Midbrain (tissue), 1 donor: ENCODE data around the gene ZNF771.
A peak's percentile ranks its signal among the peaks of the same experiment; 100 is the strongest.
"Not testable (repeated sequence)": the region's sequence is repeated elsewhere in the genome, so short reads cannot be mapped to it uniquely, and the experiment has no call there.

Experiments used
- DNase-seq: peaks from one replicate; lab custom pipeline; 2025; lab: John Stamatoyannopoulos, UW

ZNF771 gene

DNA sequence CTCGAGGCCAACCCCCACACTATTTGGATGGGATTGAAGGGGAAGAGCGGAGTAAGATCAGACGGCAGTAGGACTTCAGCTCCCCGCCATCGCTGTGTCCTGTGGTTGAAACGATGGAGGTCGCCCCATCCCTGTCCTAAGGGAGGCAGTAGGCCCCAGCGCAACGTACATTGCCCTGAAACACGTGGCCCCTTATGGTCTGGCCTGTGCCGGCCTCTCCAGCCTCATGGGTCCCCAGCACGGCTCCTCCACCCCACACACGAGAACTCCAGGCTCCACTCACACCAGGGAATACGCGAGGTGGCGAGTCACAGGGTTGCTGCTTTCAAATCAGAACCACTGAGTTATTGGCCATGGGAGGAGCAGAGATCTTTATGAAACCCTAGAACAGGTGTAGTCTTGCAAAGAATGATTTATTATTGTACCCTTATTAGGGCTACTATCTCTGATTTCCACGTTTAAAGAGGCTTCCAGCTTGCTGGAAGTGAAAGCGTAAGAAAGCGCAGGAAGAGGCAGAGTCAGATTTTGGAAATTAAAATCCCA lies 23.1 kb downstream of the ZNF771 start:
- DNase-seq, result no peak

DNA sequence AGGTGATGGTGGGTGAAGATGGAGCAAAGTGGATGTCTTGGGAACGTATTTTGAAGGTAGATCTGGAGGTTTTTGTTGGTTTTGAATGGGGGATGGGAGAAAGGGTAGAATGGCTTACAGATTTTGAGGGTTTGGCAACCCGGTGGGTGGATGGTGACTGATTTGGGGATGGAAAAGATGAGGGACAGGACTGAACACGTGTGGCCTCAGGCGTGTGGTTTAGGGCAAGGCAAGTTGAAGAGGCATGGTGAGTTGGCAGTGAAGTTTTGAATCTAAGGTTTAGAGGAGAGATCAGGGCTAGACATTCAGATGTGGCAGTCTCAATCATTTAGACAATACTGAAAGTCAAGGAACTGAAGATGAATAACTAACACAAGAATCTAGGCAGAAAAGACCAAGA lies 27.4 kb downstream of the ZNF771 start:
- no peak for DNase-seq

DNA sequence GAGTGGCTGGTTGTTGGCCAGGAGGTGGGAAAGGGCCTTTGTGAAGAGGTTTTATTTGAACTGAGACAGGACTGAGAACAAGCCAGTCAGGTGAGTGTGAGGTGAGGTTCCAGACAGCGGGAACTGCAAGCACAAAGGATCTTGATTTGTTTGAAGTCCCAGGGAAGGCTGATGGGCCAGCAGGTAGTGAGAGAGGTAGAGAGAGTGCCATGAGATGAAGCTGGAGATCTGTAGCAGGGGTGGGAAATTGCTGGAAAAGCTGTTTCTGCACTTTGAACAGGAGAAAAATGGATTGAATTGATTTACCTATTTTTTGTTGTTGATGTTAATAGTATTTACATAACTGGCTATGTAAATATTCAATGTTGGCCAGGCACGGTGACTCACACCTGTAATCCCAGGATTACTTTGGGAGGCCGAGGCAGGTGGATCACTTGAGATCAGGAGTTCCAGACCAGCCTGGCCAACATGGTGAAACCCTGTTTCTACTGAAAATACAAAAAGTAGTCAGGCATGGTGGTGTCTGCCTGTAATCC lies 30.2 kb downstream of the ZNF771 start:
- no peak for DNase-seq

DNA sequence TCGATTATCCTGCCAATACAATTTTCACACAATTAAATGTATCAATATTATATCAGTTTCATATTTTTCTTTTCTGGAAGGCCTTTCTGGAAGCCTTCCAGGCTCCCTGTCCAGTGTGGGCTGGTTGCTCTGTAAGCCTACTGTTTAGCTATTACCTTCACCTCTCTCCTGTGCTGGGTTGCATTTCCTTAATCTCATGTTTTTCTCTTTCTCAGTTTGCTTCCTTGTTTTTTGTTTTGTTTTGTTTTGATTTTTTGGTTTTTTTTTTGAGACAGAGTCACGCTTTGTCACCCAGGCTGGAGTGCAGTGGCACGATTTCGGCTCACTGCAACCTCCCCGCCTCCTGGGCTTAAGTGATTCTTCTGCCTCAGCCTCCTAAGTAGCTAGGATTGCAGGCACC lies 31.4 kb downstream of the ZNF771 start:
- no peak for DNase-seq

DNA sequence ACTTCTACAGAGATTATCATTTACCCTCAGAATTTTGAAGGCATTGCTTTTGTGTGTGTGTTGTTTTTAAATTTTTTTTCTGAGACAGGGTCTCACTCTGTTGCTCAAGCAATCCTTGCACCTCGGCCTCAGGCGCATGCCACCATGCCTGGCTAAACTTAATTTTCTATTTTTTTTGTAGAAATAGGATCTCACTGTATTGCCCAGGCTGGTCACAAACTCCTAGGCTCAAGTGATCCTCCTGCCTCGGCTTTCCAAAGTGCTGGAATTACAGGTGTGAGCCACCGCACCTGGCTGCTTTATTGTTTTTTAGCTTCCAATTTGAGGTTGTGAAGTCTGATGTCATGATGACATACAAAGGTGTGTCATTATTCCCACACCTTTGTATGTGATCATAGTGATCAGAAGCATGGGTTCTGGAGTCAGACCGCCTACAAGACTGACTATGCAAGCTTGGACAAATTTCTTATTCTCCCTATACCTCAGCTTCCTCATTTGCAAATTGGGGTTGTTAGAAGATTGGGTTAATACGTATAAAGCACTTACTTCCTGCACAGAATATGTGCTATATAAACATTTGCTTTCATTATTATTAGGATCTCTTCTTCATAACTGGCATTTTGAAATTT lies 32.4 kb downstream of the ZNF771 start:
- DNase-seq, result no peak

DNA sequence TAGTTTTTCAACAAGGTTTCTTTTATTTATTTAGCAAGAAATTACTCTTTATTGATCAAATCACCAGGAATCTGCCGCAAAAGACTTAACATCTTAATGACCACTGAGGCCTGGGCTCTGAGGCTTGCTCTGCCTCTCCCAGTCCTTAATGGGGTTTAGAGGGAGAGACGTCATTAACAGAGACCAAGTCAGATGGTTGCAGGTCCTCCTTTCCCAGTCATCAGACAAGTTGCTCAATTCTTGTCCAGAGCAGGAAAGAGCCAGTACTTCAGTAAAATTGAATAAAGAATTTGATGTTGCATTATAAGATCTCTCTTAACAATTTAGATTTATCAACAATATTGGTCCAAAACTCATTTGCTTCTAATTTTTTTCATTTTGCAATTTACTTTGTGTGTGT lies 36.2 kb downstream of the ZNF771 start:
- no peak for DNase-seq

DNA sequence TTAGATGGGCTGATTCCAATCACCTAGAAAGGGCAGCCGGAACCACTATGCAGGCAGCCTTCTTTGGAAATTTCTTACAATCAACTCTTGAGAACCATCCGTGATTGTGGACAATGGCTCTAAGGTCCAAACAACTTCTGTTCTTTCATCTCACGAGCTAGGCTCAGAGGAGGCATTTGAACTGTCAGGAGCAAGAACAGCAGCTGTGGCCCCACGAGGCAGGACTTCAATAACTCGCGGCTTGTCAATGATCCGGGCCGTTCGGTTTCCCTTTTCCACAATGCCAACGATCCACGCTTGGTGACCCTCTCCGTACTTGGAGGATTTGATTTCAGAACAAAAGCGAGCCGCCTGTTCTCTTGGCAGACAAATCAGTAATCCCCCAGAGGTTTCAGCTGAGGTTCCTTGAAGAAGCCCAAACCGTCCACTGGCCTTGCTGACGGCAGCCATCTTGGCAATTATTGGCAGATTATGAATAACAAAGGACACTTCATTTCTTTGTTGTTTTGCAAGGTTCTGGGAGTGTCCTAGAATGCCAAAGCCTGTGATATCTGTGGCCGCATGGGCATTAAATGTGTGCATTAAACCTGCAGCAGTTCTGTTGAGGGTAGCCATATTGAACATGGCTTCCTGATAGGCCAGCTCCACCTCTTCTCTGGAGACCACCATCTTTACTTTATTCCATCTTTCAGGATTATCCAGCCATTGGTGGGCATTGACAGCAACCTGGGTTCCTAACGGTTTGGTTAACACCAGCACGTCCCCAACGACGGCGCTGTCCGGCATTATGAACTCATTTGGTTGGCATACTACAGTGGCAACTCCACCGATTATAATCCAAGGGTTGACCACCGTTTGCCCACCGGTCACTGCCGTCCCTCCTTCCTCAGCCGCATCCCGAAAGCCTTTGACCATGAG lies 37.1 kb downstream of the ZNF771 start:
- DNase-seq, result no peak

DNA sequence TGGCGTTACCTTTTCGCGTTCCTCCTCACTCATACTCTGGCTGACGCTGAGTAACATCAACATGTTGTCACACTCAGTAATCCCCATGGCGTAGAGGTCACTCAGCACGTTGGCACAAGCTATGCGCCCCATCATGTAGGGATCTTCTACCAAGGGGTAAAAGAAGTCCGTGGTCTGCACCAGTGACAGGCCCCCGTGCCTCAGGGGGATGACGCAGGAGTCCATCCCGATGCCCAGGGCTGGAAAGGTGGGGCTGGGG lies 37.7 kb downstream of the ZNF771 start:
- DNase-seq, result no peak

DNA sequence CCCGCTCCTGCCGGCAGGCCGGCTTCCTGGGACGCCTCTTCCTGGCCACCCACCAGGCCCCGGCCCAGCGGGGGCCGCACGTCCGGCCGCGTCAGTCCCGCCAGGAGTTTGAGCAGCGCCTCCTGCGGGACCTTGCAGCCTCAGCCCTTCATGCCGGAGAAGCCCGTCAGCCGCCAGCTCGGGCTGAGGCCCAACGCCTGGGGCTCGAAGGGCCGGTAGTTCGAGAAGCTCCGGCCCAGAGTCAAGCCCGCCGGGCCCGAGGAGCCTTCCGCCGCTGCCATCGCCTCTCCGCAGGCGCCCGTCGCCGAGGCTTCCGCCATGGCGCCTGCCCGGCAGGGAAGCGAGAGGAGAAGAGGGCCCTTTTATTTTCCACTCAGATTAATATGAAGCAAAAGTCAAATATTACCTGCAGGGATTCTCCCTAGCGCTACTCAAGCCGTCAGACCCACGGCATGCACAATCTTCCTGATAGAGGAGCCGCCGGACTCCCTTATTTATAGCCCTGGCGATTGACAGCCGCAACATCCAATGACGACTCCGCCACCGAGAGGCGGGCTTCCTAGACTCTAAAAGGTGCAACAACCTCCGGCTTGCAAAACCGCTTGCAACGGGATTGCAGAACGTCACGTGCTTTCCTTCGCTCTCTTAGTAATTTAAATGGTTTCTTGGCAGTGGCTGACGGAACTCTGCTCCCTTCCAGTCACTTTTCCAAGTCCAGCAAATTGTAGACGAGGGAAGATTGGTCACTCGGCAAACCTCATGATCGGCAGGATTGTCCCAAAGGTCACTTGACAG lies 38.2 kb downstream of the ZNF771 start, which contains the start of gene SEPHS2:
SEPHS2 (minus strand) TSS at position 467 of the 795 bp plus-strand sequence; CDS start at position 320, 147 bp downstream.
- peak; percentile 94 for DNase-seq

DNA sequence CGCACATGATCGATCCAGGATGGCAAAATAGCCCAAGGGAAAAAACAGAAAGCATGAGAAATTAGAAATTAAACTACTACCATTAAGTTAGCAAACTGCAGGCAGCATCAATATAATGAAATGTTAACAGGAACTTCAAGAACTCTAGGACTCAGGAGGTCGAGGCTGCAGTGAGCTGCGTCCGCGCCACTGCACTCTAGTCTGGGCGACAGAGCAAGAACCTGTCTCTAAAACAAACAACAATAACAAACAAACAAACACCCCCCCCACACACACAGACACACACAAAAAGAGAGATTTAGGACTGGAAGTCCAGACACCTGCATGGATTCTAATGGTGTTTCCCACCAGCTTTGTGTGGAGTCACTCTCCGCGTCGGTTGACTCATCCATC lies 38.8 kb downstream of the ZNF771 start:
- no peak for DNase-seq

DNA sequence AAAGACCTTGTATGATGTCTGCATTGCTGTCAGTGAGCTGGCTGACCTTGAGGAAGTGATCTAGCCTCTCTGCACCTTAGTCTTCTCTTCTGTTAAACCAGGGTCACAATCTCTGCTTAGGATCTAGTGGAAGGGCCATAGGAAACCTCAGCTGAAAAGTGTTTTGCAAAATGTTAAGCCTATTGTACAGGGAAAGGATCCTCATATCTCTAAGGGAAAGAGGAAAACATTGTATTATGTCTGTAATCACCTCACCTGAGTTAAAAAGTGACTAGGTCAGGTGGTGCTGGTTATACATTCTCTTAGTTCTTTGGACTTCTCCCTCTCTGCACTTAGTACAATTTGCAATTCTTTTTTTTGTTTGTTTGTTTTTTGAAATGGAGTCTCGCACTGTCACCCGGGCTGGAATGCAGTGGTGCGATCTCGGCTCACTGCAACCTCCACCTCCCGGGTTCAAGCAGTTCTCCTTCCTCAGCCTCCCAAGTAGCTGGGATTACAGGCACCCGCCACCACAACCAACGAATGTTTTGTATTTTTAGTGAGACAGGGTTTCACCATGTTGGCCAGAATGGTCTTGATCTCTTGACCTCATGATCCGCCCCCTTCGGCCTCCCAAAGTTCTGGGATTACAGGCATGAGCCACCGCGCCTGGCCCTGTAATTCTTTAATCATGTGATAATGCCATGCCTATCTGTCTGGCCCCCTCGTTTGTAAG lies 40.3 kb downstream of the ZNF771 start:
- DNase-seq, result no peak

DNA sequence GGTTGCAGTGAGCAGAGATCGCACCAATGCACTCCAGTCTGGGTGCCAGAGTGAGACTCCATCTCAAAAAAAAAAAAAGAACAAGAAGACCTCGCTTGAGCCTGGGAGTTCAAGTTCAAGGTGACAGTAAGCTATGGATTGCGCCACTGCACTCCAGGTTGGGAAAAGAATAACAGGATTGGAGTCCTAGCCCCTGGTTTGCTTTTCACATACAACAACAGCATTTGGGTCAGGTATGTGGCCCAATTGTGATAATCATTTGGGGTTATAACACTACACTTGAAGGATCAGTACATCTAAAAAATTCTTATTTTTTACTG lies 41.7 kb downstream of the ZNF771 start:
- no peak for DNase-seq

DNA sequence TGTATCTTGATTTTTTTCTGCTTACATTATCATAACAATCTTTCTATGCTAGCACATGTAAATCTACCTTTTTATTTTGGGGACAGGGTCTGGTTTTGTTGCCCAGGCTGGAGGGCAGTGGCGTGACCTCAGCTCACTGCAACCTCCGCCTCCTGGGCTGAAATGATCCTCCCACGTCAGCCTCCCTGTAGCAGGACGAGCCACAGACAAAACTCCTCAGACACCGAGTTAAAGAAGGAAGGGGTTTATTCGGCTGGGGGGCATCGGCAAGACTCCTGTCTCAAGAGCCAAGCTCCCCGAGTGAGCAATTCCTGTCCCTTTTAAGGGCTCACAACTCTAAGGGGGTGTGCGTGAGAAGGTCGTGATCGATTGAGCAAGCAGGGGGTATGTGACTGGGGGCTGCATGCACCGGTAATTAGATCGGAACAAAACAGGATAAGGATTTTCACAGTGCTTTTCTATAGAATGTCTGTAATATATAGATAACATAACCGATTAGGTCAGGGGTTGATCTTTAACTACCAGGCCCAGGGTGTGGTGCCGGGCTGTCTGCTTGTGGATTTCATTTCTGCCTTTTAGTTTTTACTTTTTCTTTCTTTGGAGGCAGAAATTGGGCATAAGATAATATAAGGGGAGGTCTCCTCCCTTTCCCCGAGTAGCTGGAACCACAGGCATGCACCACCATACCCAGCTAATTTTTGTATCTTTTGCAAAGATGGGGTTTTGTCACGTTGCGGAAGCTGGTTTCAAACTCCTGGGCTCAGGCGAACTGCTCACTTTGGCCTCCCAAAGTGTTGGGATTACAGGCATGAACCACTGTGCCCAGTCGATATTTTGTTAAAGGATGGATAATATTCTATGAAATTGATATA lies 45.5 kb downstream of the ZNF771 start:
- DNase-seq, result not testable (repeated sequence)

DNA sequence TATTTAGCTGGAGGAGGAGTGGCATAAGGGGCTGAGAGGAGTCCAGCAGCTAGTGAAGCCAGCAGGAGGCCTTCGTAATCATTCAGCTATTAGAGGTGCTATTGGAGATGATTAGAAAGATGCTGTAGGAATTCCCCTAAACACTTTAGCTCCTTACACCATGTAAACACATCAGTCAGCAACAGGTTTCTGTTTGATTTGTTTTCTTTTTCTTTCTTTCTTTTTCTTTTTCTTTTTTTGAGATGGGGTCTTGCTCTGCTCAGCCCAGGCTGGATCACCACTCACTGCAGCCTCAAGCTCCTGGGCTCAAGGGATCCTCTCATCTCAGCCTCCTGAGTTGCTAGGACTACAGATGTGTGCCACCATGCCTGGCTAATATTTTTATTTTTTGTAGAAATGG lies 48.9 kb downstream of the ZNF771 start:
- DNase-seq, result no peak

DNA sequence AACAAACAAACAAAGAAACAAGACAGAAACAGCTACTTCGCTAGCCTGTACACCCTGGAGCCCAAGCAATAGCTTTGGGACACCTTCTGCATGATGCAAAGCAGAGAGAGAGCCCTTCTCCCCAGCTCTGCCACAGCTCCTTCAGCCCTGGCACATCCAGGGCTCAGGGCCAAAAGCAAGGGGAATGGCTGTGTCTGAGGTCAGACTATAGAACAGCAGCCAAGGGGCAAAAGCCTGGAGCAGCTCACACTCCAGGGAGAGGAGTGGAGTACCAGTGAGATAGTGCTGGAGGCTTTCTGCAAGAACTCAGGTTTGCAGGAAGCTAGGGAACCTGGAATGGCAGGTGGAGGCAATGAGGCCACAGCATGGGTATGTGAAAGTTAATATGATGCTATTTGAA lies 49.9 kb downstream of the ZNF771 start:
- no peak for DNase-seq

DNA sequence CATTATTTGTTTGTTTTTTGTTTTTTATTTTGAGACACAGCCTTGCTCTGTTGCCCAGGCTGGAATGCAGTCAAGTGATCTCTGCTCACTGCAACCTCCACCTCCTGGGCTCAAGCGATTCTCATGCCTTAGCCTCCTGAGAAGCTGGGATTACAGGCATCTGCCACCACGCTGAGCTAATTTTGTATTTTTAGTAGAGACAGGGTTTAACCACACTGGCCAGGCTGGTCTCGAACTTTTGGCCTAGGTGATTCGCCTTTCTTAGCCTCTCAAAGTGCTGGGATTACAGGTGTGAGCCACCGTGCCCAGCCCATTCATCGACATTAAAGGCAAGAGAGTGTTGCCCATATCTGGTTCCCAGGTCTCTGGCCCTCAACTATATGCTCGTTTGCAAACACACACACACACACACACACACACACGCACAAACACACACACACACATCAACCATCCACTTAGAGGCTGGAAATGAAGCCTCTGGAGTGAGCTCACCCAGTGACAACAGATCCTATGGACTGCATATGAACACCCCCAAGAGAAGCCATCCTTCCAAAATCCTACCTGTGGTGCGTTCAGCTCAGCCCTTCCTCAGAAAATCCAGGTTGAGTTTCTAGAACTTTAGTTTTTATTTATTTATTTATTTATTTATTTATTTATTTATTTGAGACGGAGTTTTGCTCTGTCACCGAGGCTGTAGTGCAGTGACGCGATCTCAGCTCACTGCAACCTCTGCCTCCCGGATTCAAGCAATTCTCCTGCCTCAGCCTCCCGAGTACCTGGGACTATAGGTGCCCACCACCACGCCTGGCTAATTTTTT lies 50.5 kb downstream of the ZNF771 start:
- no peak for DNase-seq

DNA sequence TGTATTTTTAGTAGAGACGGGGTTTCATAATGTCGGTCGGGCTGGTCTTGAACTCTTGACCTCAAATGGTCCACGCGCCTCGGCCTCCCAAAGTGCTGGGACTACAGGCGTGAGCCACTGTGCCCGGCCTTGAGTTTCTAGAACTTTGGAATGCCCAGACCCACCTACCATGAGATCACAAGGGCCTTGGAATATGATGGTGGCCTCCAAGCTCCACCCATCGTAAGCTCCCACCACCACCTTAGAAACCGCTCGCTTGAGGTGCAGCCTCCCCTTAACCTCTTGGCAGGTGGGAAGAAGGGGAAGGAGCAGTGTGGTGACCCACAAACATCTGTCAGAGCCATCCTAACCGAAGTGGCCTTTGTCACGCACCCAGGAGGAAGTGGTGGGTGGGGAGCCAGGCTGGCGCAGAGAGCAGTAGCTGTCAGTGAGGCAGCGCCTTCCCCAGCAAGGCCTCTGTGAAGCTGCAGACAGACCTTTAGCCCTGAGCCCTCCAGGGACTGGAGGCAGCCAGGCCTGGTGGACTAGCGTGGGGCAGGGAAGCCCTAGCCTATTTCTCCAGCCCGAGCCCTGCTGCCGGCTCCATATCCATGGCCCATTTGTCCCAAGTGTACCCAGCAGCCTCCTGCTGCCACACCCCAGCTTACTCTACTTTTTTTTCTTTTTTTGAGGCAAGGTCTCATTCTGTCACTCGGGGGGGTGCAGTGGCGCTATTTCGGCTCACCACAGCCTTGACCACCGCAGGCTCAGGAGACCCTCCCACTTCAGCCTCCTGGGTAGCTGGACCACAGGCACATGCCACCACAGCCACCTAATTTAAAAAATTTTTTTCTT lies 51.4 kb downstream of the ZNF771 start:
- DNase-seq, result no peak

DNA sequence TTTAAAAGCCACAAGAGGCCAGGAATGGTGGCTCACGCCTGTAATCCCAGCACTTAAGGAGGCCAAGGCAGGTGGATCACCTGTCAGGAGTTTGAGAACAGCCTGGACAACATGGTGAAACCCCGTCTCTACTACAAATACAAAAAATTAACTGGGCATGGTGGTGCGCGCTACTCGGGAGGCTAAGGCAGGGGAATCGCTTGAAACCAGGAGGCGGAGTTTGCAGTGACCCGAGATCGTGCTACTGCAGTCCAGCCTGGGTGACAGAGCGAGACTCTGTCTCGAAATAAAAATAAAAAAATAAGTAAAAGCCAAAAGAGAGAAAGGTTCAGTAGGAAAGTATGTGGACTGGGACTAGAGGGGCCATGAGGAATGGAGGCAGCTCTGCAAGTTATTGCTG lies 52.0 kb downstream of the ZNF771 start:
- DNase-seq, result no peak

DNA sequence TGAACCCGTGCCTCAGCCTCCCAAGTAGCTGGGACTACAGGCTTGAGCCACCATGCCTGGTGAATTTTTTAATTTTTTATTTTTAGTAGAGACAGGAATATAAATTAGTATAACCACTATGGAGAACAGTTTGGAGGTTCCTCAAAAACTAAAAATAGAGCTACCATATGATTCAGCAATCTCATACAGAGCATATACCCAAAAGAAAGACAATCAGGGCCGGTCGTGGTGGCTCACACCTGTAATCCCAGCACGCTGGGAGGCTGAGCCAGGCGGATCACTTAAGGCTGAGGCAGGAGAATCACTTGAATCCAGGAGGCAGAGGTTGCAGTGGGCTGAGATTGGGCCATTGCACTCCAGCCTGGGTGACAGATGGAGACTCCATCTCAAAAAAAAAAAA lies 54.0 kb downstream of the ZNF771 start:
- not testable (repeated sequence) for DNase-seq
